DOHH2 (cell line): ENCODE results near the gene ROBO1.

Source experiments
- H3F3A ChIP-seq: fragments of 200-600 bp; sonication (generic), shearing (Covaris generic); 2 replicates; pipeline ENCODE4 v1.6.0; 2016; ENCODE audit warnings: antibody characterized with exemption, mild to moderate bottlenecking; ENCODE audit not compliant: control insufficient read depth, insufficient read depth
- H3K27ac ChIP-seq: fragments of 200-600 bp; sonication (generic); 2 replicates; pipeline ENCODE4 v1.5.1; 2014; ENCODE audit warnings: low read depth, mild to moderate bottlenecking, low read length, moderate library complexity
- H3K27me3 ChIP-seq: fragments of 200-600 bp; sonication (generic); 2 replicates; pipeline ENCODE4 v1.6.1; 2014; ENCODE audit warnings: mild to moderate bottlenecking, low read length, mixed read lengths; ENCODE audit not compliant: control insufficient read depth
- H3K36me3 ChIP-seq: fragments of 200-600 bp; sonication (generic); 2 replicates; pipeline ENCODE4 v1.6.1; 2014; ENCODE audit warnings: mild to moderate bottlenecking, low read length, moderate library complexity, mixed read lengths; ENCODE audit not compliant: control insufficient read depth
- H3K4me1 ChIP-seq: fragments of 200-600 bp; sonication (generic); 2 replicates; pipeline ENCODE4 v1.6.1; 2014; ENCODE audit warnings: mild to moderate bottlenecking, low read length, mixed read lengths; ENCODE audit not compliant: control insufficient read depth
- H3K4me2 ChIP-seq: fragments of 200-600 bp; sonication (generic); 2 replicates; pipeline ENCODE4 v1.6.0; 2014; ENCODE audit warnings: mild to moderate bottlenecking, low read length, moderate library complexity
- H3K4me3 ChIP-seq: fragments of 200-600 bp; sonication (generic); 2 replicates; pipeline ENCODE4 v1.5.1; 2014; ENCODE audit warnings: mild to moderate bottlenecking, low read length, mixed read lengths
- H3K79me2 ChIP-seq: fragments of 200-600 bp; sonication (generic); 2 replicates; pipeline ENCODE4 v1.6.1; 2014; ENCODE audit warnings: mild to moderate bottlenecking, low read length, mixed read lengths; ENCODE audit not compliant: control insufficient read depth
- H3K9me2 ChIP-seq: fragments of 200-600 bp; sonication (generic); replicated peaks from 2 replicates; pipeline ENCODE4 v1.6.1; 2014; ENCODE audit warnings: mild to moderate bottlenecking, low read length, mixed read lengths; ENCODE audit not compliant: control insufficient read depth
- H3K9me3 ChIP-seq: fragments of 200-600 bp; sonication (generic); 2 replicates; pipeline ENCODE4 v1.6.1; 2014; ENCODE audit warnings: antibody characterized with exemption, low read length, mixed read lengths; ENCODE audit not compliant: control insufficient read depth, insufficient read depth
- H4K20me1 ChIP-seq: fragments of 200-600 bp; sonication (generic); 2 replicates; pipeline ENCODE4 v1.6.0; 2014; ENCODE audit warnings: low read depth, mild to moderate bottlenecking, antibody characterized with exemption, low read length, moderate library complexity; ENCODE audit not compliant: control insufficient read depth, insufficient read depth
- EZH2phosphoT487 ChIP-seq: fragments of 200-600 bp; sonication (generic); IDR thresholded peaks from 2 replicates; pipeline ENCODE4 v1.6.1; 2017; ENCODE audit warnings: borderline replicate concordance, mild to moderate bottlenecking, antibody characterized with exemption, low read length, moderate library complexity, mixed read lengths
- TF ChIP-seq, protein P1 (sequence below): fragments of 200-600 bp; sonication (generic); IDR thresholded peaks from one replicate; pipeline ENCODE4 v1.5.1; 2014; ENCODE audit warnings: antibody characterized with exemption, mild to moderate bottlenecking, low read depth, low read length; ENCODE audit not compliant: poor library complexity, severe bottlenecking

ROBO1 gene

DNA sequence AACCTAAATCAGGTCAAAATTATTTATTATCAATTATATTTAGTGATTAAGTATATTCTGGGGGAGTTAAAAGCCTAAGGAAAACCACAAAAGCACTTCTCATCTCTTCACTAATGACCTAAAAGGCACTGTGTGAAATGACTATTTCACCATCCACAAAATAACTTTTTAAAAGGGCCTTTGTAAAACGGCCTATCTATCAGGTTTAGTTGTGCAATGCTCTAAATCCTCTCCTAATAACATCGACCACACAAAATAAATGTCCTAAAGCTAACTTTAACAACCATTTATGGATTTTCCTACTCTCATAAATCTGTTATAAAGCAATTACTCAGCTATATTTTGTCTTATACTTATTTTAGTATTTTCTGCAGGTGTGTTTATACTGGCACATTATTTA is 1066.3 kb downstream of the ROBO1 start:
- no peak overlapping the region for H3K27ac ChIP-seq

DNA sequence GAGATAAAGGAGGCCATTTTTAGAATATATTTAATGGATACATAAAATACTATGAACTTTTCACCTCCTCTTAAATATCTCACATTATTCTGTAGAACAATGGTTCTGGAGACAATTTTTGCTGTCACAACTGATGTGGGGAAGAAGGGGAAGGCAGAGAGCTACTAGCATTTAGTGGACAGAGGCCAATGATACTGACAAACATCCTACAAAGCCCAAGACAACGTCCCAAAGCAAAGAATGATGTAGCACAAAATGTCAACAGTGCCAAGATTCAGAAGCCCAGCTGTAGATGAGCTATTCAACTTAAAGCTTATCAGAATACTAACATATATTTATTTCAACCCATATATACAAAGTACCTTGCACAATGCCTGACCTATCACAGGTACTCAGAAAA is 1069.4 kb downstream of the ROBO1 start:
- Histone ChIP-seq H3K4me2 (no peak overlapping the region), H3K4me1 (no peaks in the 10 kb centered on the region), H4K20me1 (no peaks in the 10 kb centered on the region), H3K9me2 (no peaks in the 10 kb centered on the region), H3F3A (no peaks in the 10 kb centered on the region), H3K4me3 (no peak overlapping the region), H3K27ac (no peak overlapping the region), H3K9me3 (no peaks in the 10 kb centered on the region), H3K36me3 (no peaks in the 10 kb centered on the region), H3K79me2 (no peaks in the 10 kb centered on the region), H3K27me3 (no peaks in the 10 kb centered on the region)
- TF ChIP-seq EZH2phosphoT487, result no peak
- TF ChIP-seq, protein P1, sequence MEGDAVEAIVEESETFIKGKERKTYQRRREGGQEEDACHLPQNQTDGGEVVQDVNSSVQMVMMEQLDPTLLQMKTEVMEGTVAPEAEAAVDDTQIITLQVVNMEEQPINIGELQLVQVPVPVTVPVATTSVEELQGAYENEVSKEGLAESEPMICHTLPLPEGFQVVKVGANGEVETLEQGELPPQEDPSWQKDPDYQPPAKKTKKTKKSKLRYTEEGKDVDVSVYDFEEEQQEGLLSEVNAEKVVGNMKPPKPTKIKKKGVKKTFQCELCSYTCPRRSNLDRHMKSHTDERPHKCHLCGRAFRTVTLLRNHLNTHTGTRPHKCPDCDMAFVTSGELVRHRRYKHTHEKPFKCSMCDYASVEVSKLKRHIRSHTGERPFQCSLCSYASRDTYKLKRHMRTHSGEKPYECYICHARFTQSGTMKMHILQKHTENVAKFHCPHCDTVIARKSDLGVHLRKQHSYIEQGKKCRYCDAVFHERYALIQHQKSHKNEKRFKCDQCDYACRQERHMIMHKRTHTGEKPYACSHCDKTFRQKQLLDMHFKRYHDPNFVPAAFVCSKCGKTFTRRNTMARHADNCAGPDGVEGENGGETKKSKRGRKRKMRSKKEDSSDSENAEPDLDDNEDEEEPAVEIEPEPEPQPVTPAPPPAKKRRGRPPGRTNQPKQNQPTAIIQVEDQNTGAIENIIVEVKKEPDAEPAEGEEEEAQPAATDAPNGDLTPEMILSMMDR, result no peak

More for the DNA sequence above, 1066.3 kb downstream of the ROBO1 start:
- Histone ChIP-seq H3F3A (no peaks in the 10 kb centered on the region), H3K79me2 (no peaks in the 10 kb centered on the region), H3K27me3 (no peaks in the 10 kb centered on the region), H3K4me3 (no peak overlapping the region), H3K36me3 (no peaks in the 10 kb centered on the region), H3K4me2 (no peak overlapping the region), H3K9me2 (no peaks in the 10 kb centered on the region), H4K20me1 (no peaks in the 10 kb centered on the region), H3K4me1 (no peaks in the 10 kb centered on the region), H3K9me3 (no peaks in the 10 kb centered on the region; the same call in 1 of the 2 replicates)
- TF ChIP-seq, protein P1, result no peak
- TF ChIP-seq EZH2phosphoT487, result no peak

DNA sequence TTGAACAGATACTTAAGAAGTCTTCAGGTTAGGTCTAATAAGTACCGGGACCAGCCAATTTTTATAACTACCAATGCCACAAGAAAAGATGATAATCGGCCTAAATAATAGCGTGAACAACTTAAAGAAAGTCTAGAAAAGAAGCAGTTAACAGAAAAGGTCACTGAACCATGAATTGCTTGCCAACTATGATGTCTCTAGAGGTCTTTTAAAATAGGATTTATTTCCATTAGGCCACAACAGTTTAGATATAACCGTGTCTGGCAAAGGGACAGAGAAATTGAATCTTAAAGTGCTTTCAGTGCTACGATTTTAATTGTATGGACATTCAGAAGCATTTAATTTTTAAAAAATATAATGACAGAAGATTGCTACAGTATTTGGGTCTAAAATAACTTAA is 1070.4 kb downstream of the ROBO1 start:
- H3K4me1 ChIP-seq, result no peaks in the 10 kb centered on the region
- H3K79me2 ChIP-seq, result no peaks in the 10 kb centered on the region
- no peaks in the 10 kb centered on the region for H3K36me3 ChIP-seq
- no peak overlapping the region for H3K27ac ChIP-seq
- H3K9me2 ChIP-seq, result no peaks in the 10 kb centered on the region
- no peak overlapping the region for H3K4me2 ChIP-seq
- no peaks in the 10 kb centered on the region for H3K27me3 ChIP-seq
- no peak overlapping the region for H3K4me3 ChIP-seq
- TF ChIP-seq, protein P1, result no peak
- no peak for TF ChIP-seq EZH2phosphoT487
- no peaks in the 10 kb centered on the region for H3K9me3 ChIP-seq
- no peaks in the 10 kb centered on the region for H3F3A ChIP-seq
- no peaks in the 10 kb centered on the region for H4K20me1 ChIP-seq

DNA sequence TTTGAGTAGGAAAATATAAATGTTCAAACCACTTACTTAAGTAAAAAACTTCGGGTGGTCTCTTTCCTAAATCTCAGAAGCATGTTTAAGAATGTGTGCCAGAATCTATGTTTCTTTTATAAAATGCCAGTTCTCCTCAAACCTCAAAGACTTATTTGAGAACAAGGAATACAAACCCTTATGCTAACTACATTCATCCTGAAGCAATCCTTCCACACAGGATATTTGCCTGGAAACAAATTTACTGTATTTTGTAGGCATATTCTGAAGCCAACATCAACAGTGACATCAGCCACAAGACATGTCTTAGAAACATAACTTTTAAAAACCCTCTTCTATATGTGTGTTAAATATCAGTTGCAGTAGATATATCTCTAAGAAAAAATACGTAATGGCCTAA is 1077.0 kb downstream of the ROBO1 start:
- no peaks in the 10 kb centered on the region for H3K36me3 ChIP-seq
- no peaks in the 10 kb centered on the region for H3K9me2 ChIP-seq
- H3K4me1 ChIP-seq, result no peaks in the 10 kb centered on the region
- H3F3A ChIP-seq, result no peaks in the 10 kb centered on the region
- no peaks in the 10 kb centered on the region for H3K27me3 ChIP-seq
- no peaks in the 10 kb centered on the region for H3K9me3 ChIP-seq
- no peak for TF ChIP-seq EZH2phosphoT487
- TF ChIP-seq, protein P1, result no peak
- no peaks in the 10 kb centered on the region for H3K79me2 ChIP-seq
- H3K4me3 ChIP-seq, result no peak overlapping the region
- no peak overlapping the region for H3K4me2 ChIP-seq
- no peak overlapping the region for H3K27ac ChIP-seq
- H4K20me1 ChIP-seq, result no peaks in the 10 kb centered on the region
